Stomach (tissue), 9 donors: ENCODE data around the gene CDK12. TPM values are rescaled to one million over a fixed set of nuclear protein-coding genes. Genes with fewer than 3 reads are reported as not detected.

ENCODE experiments used
- DNase-seq, 2 donors: peaks; one replicate each; pipeline versions ENCODE4 v3.0.0 to v3.0.0-alpha.2; 2013 to 2019
- H3K27ac ChIP-seq, 5 donors: fragments of 200-600 bp in 4 of 5; sonication (generic) in 4 of 5; one replicate each; pipeline ENCODE4 v1.5.1; 2013 to 2019; ENCODE audit warnings: mild to moderate bottlenecking in 1 of 5, moderate library complexity in 1 of 5
- H3K27me3 ChIP-seq, 3 donors: fragments of 200-600 bp; sonication (generic); one replicate each; pipeline ENCODE4 v1.5.1; 2017 to 2019; ENCODE audit warnings: mixed run types in 1 of 3
- H3K36me3 ChIP-seq, 4 donors: fragments of 200-600 bp; sonication (generic); 1 replicate in 3 of 4; 2 replicates in 1 of 4; pipeline ENCODE4 v1.5.1; 2016 to 2019
- H3K4me1 ChIP-seq, 4 donors: fragments of 200-600 bp; sonication (generic); one replicate each; pipeline ENCODE4 v1.5.1; 2016 to 2019
- H3K4me3 ChIP-seq, 4 donors: fragments of 200-600 bp; sonication (generic) in 3 of 4; one replicate each; pipeline ENCODE4 v1.5.1; 2016 to 2019; ENCODE audit warnings: mild to moderate bottlenecking in 1 of 4
- H3K9me3 ChIP-seq, 4 donors: fragments of 200-600 bp; sonication (generic); one replicate each; pipeline ENCODE4 v1.5.1; 2016 to 2019
- CTCF ChIP-seq, 7 experiments: fragments of 450-650 bp in 4 of 7; fragments of 200-600 bp in 3 of 7; sonication (generic) in 3 of 7; IDR thresholded peaks; one replicate each; pipeline ENCODE4 v1.5.1; 2016 to 2019; ENCODE audit warnings: antibody characterized with exemption in 7 of 7, control low read depth in 2 of 7, mild to moderate bottlenecking in 1 of 7
- EP300 ChIP-seq: sonication (generic); formaldehyde crosslinking; IDR thresholded peaks from one replicate; pipeline ENCODE4 v1.6.1; 2017; ENCODE audit warnings: antibody characterized with exemption
- POLR2A ChIP-seq, 4 donors: fragments of 450-650 bp; IDR thresholded peaks; one replicate each; pipeline ENCODE4 v1.6.1; 2016; ENCODE audit warnings: antibody characterized with exemption in 4 of 4, control low read depth in 2 of 4, mild to moderate bottlenecking in 1 of 4, moderate library complexity in 1 of 4
- POLR2AphosphoS5 ChIP-seq, 3 donors: sonication (generic); formaldehyde crosslinking; IDR thresholded peaks; one replicate each; pipeline ENCODE4 v1.6.1; 2016; ENCODE audit warnings: antibody characterized with exemption in 3 of 3
- WGBS, 5 donors: extraction: QIAGEN DNeasy Blood & Tissue Kit in 3 of 5; methylation state at CpG; one replicate each; pipeline versions ENCODE4 v1.1.5 to v1.1.7; 2013 to 2018; 5-methylcytosine and 5-hydroxymethylcytosine counted together
- intact Hi-C: fragments of 100-400 bp; cut with DNase I; formaldehyde crosslinking; loops from one replicate; pipeline ENCODE4 v1.15.1; 2023; ENCODE audit warnings: low total_unique reads
- polyA plus RNA-seq, 3 donors: library from polyadenylated mRNA; stranded (reverse); fragments of 200-250 nt; gene quantifications; one replicate each; pipeline ENCODE4 v1.2.3, GENCODE V29; 2013
- total RNA-seq, 5 donors: library from RNA; depleted of rRNA; stranded (reverse); fragments of >200 nt; gene quantifications; one replicate each; pipeline versions ENCODE4 v1.1.0 to v1.2.3, GENCODE V29; 2014 to 2016
- donor health status: healthy with polysubstance abuse.
- donor health status: Bipolar disorder and iron deficiency.
- donor health status: healthy.

Gene CDK12
- total and polyA plus RNA-seq, 8 donors = 5.1 to 66.5 (median 33.5) TPM

GRCh38 chr17:39569126-39569525 is 107.8 kb downstream of the CDK12 start:
- TF ChIP-seq EP300 (no peak), POLR2A (IDR thresholded peaks at IDR 0.05) (no peak)
- peaks cover 0 to 5% (median 0%) of the 10 kb centered on the region in 4 donors for H3K9me3 ChIP-seq
- DNase-seq = no peak
- WGBS, 5 donors = 43 to 82% (median 62%) methylated on average over 1 of the region's 1 CpG
- H3K27ac ChIP-seq = no peak overlapping the region
- peaks cover 10 to 61% (median 58%) of the 10 kb centered on the region in 4 donors for H3K36me3 ChIP-seq
- H3K4me3 ChIP-seq = no peak overlapping the region
- H3K27me3 ChIP-seq = no peaks in the 10 kb centered on the region
- intact Hi-C loops = no loop called here
- peaks cover 3 to 17% (median 13%) of the 10 kb centered on the region in 4 donors for H3K4me1 ChIP-seq

GRCh38 chr17:39572121-39572520 is 110.8 kb downstream of the CDK12 start:
- WGBS, 5 donors = 78 to 89% (median 78%) methylated on average over 2 of the region's 2 CpGs
- TF ChIP-seq EP300 (no peak), CTCF (IDR thresholded peaks at IDR 0.05) (no peak), POLR2A (IDR thresholded peaks at IDR 0.05) (no peak), POLR2AphosphoS5 (IDR thresholded peaks at IDR 0.05) (no peak)
- Histone ChIP-seq H3K27ac (no peak overlapping the region), H3K27me3 (peaks cover 0 to under 1% (median 0%) of the 10 kb centered on the region in 3 donors), H3K4me1 (peaks cover 6 to 20% (median 17%) of the 10 kb centered on the region in 4 donors), H3K4me3 (no peak overlapping the region), H3K9me3 (peaks cover 0 to 5% (median 0%) of the 10 kb centered on the region in 4 donors), H3K36me3 (peaks cover 0 to 31% (median 29%) of the 10 kb centered on the region in 4 donors)
- intact Hi-C loops = no loop called here
- DNase-seq = no peak

- peak; percentile 67 to 89 for DNase-seq
- H3K27ac ChIP-seq = peak overlapping the region; percentile 77 to 89 (median 83)
- intact Hi-C loops = no loop called here
- peaks cover 0 to 5% (median 0%) of the 10 kb centered on the region in 4 donors for H3K9me3 ChIP-seq
- H3K36me3 ChIP-seq = peaks cover 0 to 15% (median 13%) of the 10 kb centered on the region in 4 donors
- H3K4me1 ChIP-seq = peaks cover 6 to 20% (median 17%) of the 10 kb centered on the region in 4 donors
- H3K4me3 ChIP-seq = peak overlapping the region; percentile 59 to 69 (median 64)
- peaks cover 0 to 16% (median 0%) of the 10 kb centered on the region in 3 donors for H3K27me3 ChIP-seq
- 2 to 3% (median 2%) methylated on average over 54 to 66 of the region's 66 CpGs for WGBS, 5 donors
- no peak for TF ChIP-seq EP300
- TF ChIP-seq CTCF (IDR thresholded peaks at IDR 0.05) = no peak
- TF ChIP-seq POLR2A (IDR thresholded peaks at IDR 0.05) = no peak
- no peak for TF ChIP-seq POLR2AphosphoS5 (IDR thresholded peaks at IDR 0.05)
Measured at GRCh38 chr17:39573447-39574298, 112.4 kb downstream of the CDK12 start.

- no peak overlapping the region for H3K27ac ChIP-seq
- intact Hi-C loops = no loop called here
- TF ChIP-seq CTCF (IDR thresholded peaks at IDR 0.05) = peak in 2 of 7 experiments; percentile 18 to 32
- TF ChIP-seq EP300 = no peak
- peaks cover 0 to 4% (median 0%) of the 10 kb centered on the region in 4 donors for H3K9me3 ChIP-seq
- peaks cover 0 to 32% (median 0%) of the 10 kb centered on the region in 3 donors for H3K27me3 ChIP-seq
- H3K4me1 ChIP-seq = peaks cover 6 to 20% (median 17%) of the 10 kb centered on the region in 4 donors
- DNase-seq = no peak
- 20 to 41% (median 25%) methylated on average over 7 of the region's 7 CpGs for WGBS, 5 donors
- no peak overlapping the region for H3K4me3 ChIP-seq
- H3K36me3 ChIP-seq = no peaks in the 10 kb centered on the region
Measured at GRCh38 chr17:39576187-39576586, 114.9 kb downstream of the CDK12 start.
